GM18868 (cell line): ENCODE results near the gene FAM241A.
"Not testable (repeated sequence)": the region's sequence is repeated elsewhere in the genome, so short reads cannot be mapped to it uniquely, and the experiment has no call there.

Experiments
- ATAC-seq: cut with Tn5 transposase; IDR thresholded peaks from one replicate; pipeline ENCODE4 v1.9.1; 2021; ENCODE audit warnings: mild to moderate bottlenecking, moderate library complexity; ENCODE audit not compliant: unreplicated experiment

The FAM241A gene

DNA sequence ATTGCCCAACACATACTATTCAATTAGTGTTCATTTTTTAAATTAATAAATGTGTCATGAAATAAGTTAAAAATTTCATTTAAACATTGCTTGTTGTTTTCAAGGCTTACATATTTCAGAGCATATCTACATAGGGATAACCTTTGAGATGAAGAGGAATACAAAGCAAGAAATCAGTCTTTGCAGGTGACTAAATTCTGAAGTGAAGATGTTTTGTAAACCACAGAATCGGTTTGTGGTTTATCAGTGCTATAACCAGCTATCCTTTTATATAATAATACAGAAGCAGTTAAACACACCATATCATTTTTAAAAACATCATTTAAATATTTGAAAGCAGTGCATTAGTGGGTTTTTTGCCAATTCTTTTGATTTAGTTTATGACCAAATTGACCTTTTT, 26.9 kb downstream of the FAM241A start:
- peak; percentile 87 for ATAC-seq

DNA sequence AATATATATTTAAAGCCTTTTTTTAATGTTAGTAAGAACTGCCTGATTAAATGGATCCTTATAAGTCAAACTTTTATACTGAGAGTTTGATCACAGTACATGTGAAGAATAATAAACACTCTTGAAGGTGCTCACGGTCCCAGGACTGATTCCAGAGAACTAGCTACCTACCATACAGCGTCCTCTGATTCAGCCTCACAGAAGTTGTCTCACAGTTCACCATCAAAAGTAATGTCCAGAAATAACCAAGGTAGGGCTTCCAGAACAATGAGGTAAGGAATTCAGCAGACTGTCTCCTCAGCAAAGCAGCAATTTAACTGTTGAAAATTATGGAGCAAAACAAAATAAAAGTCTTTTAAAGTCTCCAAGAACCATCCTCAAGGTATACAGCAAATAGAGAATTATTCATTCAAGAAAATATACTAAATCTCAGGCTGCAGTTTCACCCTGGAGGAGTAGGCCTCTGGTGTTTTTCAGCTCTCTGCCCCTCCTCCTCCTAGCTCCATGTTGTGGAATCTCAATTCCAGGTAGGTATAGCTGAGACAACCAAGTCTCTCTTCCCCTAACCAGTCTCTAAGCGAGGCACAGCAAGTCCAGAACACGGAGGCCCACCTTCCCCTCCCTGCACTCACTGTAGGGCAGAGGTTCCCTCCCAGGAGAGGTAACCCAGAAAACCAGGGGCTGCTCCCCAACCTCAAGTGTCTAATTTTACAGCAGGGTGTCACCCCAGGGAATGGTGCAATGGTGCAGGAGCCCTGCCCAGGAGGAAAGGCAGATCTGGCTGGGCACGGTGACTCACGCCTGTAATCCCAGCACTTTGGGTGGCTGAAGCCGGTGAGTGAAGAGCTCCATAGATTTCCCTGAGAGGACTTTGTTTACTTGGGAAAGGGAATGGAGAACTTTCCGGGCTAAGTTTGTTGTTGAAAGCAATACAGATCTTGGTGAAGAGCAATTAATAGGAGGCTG, 28.6 kb downstream of the FAM241A start:
- ATAC-seq, result no peak

DNA sequence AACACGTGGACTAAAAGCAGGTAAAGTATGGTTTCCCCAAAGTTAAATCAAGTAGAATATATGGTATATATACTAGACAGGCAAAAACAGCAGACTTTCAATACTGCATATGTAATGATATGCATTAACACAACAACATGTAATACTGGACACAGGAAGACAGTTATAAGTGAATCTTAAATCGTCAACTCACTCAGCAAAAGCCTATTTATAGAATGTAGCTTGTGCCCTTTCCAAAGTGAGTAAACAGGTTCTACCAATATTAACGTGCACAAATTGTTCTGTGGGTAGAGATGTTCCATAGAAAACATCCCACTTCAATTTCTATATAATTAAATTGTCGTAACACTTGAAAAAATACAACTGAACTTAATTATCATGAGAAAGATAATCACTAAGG, 30.6 kb downstream of the FAM241A start:
- no peak for ATAC-seq

DNA sequence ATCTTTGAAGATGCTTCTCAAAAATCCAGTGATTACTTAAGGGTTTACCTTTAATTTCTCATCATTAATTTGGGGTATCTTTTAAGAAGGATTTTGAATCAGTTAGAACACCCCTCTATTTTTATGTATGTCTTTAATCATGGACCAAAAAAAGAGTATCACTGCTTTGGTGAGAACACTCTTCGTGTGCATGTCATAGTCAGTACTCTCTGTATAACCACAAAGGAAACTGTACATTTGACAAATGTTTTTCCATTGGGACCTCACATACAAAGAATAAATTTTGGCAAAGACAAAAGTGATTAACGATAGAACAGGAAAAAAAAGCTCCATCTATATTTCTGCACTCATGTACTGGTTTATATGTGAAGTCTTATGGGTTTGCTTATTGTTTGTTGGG, 31.3 kb downstream of the FAM241A start:
- ATAC-seq, result no peak

DNA sequence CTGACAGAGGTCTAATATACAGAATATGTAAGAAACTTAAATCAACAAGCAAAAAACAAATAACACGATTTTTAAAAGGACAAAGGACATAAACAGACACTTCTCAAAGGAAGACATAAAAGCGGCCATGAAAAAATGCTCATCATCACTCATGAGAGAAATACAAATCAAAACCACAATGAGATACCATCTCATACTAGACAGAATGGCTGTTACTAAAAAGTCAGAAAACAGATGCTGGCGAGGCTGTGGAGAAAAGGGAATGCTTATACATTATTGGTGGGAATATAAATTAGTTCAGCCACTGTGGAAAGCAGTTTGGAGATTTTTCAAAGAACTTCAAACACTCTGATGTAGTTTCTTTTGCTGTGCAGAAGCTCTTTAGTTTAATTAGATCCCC, 33.5 kb downstream of the FAM241A start:
- not testable (repeated sequence) for ATAC-seq

DNA sequence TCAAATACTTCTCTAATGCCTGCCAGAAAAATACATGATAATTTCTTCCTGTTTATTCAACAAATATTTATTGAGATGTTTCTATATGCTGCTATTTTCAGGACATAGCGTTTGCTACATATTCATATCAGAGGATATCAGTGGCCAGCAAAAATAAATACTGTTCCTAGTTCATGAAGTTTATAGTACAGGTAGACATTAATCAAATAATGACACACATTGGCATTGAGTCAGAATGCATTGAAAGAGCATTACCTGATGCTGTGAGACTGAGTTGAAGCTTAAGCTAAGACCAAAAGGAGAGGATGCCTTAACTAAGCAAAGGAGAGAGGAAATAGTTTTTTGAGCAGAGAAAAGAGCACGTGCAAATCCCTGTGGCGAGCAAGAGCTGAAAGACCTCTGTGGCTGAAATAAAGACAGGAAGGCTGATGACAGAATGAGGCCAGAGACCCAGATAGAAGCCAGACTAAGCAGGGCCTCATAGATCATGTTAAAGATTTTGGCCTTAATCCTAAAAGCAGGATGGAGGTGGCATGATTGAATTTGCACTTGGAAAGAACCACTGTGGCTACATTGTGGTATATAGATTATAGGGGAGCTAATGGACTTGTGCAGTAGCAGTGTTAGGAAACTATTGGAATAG, 36.2 kb downstream of the FAM241A start:
- ATAC-seq, result no peak

DNA sequence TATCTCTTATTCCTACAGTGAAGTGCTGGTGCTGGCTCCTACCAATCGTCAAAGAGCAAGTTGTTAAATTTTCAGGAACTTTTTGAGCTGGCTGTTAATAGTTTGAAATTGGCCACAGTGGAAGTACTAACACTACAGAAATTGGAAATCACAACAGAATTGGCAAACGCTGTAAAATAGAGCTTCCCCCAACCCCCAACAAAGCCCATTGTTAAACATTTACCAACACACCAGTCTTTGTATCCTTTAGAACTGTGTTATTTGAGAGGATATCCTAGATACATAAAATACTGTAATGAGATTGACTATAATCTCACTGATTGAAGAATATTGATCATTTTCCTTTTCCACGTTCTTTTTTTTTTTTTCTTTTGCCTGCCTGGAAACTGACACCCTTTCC, 37.4 kb downstream of the FAM241A start:
- no peak for ATAC-seq

DNA sequence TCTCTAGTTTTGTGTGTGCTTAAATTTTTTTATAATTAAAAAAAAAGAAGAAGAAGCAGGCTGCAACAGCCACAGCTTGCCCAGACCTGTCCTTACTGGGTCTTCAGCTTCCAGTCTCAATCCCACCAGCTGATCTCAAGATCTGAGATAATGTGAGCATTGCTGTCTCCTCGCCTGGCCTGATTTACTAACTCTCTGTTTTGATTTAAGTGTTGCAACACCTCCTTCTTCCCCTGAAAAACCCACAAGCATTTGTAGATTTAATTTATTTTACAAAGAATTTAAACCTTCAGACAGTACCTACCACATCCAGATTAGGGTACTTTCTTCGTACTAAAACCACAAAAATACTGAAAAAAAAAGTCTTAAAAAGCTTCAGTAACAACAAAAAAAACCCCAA, 38.0 kb downstream of the FAM241A start:
- no peak for ATAC-seq

DNA sequence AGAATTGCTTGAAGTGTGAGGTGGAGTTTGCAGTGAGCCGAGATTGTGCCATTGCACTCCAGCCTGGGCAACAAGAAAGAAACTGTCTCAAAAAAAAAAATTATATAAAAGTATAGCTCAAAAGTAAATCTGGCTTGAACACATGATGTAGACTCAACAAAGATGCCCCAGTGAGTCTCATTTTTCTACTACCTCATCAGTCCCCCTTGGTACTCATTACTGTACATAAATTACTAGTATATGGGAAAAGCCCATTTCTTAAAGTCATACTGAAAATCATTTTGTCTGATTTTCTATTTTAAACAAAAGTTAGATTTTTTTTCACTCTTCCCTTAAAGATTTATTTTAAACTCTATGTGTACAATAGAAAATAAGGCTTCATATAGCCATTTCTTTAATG, 39.2 kb downstream of the FAM241A start:
- peak; percentile 71 for ATAC-seq

DNA sequence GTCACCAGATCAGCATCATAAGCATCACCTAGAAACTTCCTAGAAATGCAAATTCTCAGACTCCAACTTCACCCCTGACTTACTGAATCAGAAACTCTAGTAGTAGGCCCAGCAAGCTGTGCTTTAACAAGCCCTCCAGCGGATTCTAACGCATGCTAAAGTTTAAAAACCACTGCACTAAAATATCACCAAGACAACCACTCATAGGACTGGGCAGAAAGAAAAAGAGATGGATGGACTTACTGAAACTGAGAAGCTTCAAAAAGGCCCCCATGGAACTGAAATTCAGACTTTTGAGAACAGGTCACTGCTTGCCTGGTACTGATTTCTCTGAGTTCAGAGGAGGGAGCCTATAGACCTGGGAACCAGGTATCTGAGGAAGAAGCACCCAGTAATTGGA, 40.1 kb downstream of the FAM241A start:
- no peak for ATAC-seq

DNA sequence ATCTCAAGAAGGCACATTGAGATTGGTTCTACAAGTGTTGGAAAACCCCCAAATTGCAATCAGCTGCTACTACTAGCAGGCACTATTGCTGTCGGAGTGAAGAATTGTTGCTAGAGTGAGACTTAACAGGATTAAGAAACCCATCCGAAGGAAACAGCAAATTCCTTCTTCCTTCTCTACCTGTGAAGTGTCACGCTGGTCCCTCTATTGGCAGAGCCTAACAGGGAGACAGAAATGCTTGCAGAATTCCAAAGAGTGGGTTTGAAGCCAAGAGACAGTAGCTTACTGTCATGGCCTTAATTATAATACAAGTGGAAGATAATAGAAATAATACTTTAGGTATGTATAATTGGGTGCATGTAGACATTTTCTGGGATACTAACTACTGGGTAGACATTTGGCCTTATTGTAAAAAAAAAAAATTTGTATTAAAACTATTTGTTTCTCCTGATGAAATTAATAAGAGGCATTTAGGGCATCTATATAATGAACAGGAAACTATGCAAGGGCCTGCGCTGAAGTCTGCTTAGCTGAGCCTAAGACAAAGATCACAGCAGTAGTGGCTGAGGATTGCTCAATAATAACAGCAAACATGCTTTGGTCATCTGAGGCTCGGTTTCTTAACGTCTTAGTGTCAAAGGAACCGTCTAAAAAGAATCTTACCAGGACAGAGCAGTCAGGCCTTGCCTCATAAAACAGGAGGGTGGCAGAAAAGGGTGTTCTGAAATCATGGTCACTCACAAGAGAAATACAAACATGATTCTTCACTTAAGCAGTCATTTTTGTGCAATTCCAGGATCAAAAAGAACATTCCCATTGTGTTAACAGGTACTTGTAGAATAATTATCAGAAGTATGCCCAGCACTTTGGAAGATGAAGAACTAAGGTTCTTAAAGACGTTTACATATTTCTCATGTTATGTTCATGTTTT, 40.8 kb downstream of the FAM241A start:
- ATAC-seq, result no peak

DNA sequence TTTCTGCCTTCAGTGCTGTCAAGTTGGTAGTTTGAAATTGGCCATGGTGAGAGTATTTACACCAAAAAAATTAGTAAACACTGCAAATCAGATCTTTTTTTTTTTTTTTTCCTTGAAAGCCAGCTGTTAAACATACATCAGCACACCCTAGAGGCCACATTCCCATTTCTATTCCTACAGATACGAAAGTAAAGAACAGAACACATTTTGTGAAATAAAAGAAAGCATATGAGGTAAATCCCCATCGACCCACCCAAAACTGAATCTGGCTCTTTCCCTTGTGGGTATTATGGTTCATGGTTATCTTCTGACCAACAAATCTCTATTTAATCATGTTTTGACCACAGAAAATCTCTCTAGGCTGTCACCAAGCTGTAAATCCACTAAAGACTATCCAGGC, 44.5 kb downstream of the FAM241A start:
- no peak for ATAC-seq

DNA sequence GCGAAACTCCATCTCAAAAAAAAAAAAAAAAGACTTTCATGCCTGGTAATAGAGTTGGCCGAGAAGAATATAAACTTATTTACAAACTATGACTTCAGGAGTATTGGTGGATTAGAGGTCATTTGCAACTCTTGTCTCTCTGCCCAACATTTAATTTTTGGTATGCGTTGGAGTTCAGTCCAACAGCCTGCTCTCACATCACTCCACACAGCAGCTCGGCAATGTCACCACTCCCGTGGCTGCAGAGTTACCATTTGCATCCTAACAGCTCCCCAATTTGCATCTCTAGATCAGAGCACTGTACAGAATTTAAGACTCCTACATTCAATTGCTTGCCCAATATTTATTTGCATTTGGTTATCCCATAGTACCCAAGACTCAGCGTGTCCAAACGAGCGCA, 45.4 kb downstream of the FAM241A start:
- no peak for ATAC-seq

DNA sequence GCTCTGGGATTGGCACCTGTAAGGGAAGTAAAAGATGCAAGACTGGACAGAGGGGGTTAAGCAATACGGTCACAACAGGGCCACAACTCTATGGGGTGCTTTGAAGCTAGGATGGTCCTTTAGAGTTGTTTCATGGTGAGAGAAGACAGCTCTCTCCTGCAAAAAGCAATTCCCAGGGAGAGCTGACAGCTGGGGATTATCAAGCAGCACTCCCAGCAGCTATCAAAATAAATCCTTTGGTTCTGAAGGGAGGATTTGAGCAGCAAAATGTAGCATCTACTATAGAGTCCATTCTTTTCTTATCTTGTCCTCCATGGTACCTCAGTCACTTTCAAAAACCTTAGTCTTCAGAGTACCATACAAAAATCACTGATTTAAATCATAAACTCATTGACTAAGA, 51.2 kb downstream of the FAM241A start:
- ATAC-seq, result no peak

DNA sequence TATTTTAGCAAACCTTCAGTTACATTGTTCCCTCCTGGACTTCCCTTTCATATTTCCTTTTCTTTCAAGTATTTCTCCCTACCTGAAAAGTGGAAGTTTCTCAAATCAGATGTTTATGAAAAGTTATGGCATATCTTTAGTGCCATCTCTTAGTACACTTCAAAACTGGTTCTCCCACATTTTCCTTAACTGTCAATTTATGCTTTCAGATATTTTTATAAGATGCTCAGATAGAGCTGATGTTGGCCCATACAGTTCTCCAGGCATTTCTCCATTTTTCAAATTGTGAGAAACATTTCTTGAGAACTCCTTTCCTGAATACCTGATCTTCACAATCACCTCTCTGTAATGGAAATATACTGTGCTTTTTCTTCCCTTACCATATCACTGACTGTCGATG, 53.8 kb downstream of the FAM241A start:
- peak; percentile 2 for ATAC-seq

DNA sequence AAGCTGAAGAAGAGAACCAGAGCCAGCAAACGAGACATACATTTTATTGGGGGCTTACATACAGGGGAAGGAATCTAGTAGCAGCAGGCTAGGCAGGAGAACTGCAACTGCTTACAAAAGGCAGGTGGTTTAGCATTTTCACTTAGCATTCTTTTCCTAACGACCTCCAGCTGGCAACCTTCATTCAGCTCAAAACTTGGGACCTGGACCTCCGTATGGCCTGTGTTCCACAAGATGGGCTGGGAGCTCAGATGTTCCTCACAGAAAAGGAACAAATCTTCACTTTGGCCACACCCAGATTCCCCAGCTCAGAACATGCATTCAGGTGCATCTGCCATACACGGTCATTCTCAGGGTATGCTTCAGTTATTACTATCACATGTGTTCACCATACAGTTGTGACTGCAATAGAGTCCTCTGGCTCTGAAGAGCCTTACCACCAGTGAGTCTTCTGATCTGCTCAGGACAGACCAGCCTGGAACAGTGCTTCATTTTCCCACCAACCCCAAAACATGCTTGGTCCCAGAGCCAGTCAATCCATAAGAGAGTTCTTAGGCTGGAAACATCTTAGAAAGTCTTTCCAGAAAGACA, 56.8 kb downstream of the FAM241A start:
- ATAC-seq, result peak; percentile 63

DNA sequence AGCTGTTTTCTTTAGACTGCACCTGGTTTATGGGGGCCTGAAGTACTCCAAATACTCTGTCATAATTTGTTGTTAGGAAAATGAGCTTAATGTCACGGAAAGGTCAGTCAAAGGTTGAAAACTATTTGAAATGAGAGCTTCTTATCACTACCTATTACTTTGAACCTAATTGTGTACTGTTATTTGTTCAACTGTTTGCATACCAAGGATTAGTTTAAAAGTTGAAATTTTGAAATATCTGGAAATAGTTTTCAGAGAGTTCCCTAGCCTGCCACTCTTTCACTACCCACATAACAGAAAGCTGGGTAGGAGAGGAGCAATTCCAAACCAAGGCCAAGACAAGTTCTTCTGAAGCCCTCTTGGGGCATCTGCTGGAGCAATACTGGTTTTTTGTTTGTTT, 58.3 kb downstream of the FAM241A start:
- no peak for ATAC-seq

DNA sequence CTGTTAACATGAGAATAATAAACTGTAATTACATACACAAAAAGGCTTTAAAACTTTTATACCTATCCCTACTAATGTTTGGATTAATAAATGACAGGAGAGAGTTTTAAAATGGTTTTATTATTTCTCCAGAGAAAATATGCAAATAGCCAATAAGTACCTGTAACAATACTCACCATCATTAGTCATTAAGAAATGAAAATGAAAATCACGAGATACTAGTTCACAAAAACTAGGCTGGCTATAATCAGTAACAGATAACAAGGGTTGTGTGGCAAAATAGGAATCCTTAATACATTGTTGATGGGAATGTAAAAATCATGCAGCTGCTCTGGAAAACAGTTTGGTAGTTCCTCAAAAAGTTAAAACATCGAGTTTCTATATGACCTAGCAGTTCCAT, 61.2 kb downstream of the FAM241A start:
- no peak for ATAC-seq

DNA sequence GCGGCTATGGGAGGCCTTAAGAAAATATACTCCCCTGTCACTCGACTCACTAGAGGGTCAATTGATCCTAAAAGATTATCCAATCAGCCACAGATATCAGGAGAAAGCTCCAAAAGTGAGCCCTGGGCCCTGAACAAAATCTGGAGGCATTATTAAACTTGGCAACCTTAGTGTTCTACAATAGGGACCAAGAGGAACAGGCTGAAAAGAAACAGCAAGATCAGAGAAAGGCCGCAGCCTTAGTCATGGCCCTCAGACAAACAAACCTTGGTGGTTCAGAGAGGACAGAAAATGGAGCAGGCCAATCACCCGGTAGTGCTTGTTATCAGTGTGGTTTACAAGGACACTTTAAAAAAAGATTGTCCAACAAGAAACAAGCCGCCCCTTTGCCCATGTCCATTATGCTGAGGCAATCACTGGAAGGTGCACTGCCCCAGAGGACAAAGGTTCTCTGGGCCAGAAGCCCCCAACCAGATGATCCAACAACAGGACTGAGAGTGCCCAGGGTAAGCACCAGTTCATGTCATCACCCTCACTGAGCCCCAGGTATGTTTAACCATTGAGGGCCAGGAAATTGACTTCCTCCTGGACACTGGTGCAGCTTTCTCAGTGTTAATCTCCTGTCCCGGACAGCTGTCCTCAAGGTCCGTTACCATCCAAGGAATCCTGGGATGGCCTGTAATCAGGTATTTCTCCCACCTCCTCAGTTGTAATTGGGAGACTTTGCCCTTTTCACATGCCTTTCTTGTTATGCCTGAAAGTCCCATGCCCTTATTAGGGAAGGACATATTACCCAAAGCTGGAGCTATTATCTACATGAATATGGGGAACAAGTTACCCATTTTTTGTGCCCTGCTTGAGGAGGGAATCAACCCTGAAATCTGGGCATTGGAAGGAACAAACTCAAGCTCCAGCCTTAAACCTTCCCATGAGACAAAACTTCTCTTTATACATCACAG, 63.2 kb downstream of the FAM241A start:
- not testable (repeated sequence) for ATAC-seq

DNA sequence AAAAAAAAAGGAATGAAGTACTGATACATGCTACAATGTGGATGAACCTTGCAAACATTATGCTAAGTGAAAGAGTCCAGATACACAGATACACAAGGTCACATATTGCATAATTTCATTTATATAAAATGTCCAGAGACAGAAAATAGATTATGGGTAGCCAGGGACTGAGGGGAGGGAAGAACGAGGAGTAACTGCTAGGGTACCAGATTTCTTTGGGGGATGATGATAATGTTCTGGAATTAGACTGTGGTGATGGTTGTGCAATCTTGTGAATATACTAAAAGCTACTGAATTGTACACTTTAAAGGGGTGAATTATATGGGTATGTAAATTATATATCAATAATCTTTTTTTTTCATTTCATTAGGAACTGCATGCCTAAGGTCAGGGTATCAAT, 65.5 kb downstream of the FAM241A start:
- no peak for ATAC-seq
